Common myeloid progenitor, CD34-positive (primary cell): ENCODE results near the gene TMEM37.

Experiments used
- CTCF ChIA-PET: fragments of 350-600 bp; sonication (Branson Sonifier 250); formaldehyde crosslinking; loops from one replicate; lab custom pipeline; 2021; ENCODE audit warnings: antibody characterized with exemption; lab: Charles Lee
- POLR2A ChIA-PET: fragments of 350-600 bp; sonication (Branson Sonifier 250); formaldehyde crosslinking; loops from one replicate; lab custom pipeline; 2021; ENCODE audit warnings: antibody characterized with exemption; lab: Charles Lee
- DNase-seq, 3 donors: peaks; one replicate each; pipeline versions ENCODE4 v3.0.0 to v3.0.0-alpha.2; 2013
- H3K27ac ChIP-seq, 2 experiments: 1 replicate in 1 of 2; 2 replicates in 1 of 2; pipeline ENCODE4 v1.7.0; 2013; ENCODE audit warnings: inconsistent platforms in 2 of 2, low read length in 2 of 2, mild to moderate bottlenecking in 2 of 2, low read depth in 1 of 2, moderate library complexity in 1 of 2; ENCODE audit not compliant: severe bottlenecking in 2 of 2, insufficient read depth in 1 of 2, poor library complexity in 1 of 2
- H3K27me3 ChIP-seq, 5 experiments: replicated peaks in 2 of 5; 1 replicate in 3 of 5; 2 replicates in 2 of 5; pipeline versions ENCODE4 v1.6.1 to v1.7.0; 2013; ENCODE audit warnings: low read length in 4 of 5, mild to moderate bottlenecking in 2 of 5, moderate library complexity in 2 of 5, inconsistent platforms in 1 of 5; ENCODE audit not compliant: insufficient read depth in 5 of 5, control insufficient read depth in 4 of 5
- H3K36me3 ChIP-seq, 4 experiments: 1 replicate in 2 of 4; 2 replicates in 2 of 4; pipeline versions ENCODE4 v1.6.1 to v1.7.0; 2013; ENCODE audit warnings: low read length in 3 of 4, control low read depth in 1 of 4, mild to moderate bottlenecking in 1 of 4; ENCODE audit not compliant: control insufficient read depth in 4 of 4, insufficient read depth in 4 of 4
- H3K4me1 ChIP-seq, 4 experiments: 1 replicate in 3 of 4; 2 replicates in 1 of 4; pipeline versions ENCODE4 v1.6.1 to v1.7.1; 2013; ENCODE audit warnings: low read length in 3 of 4, mild to moderate bottlenecking in 3 of 4, control low read depth in 1 of 4, inconsistent platforms in 1 of 4, moderate library complexity in 1 of 4; ENCODE audit not compliant: control insufficient read depth in 4 of 4, insufficient read depth in 4 of 4; ENCODE audit errors: control extremely low read depth in 1 of 4
- H3K4me3 ChIP-seq, 7 experiments: 1 replicate in 4 of 7; 2 replicates in 3 of 7; pipeline versions ENCODE4 v1.5.1 to v1.7.0; 2013; ENCODE audit warnings: mild to moderate bottlenecking in 7 of 7, low read length in 6 of 7, moderate library complexity in 6 of 7, inconsistent platforms in 2 of 7, low read depth in 2 of 7, control low read depth in 1 of 7; ENCODE audit not compliant: insufficient read depth in 4 of 7, control insufficient read depth in 1 of 7; ENCODE audit errors: extremely low read depth in 1 of 7
- H3K9me3 ChIP-seq, 5 experiments: 1 replicate in 4 of 5; 2 replicates in 1 of 5; pipeline versions ENCODE4 v1.6.1 to v1.7.1; 2013; ENCODE audit warnings: low read length in 4 of 5, mild to moderate bottlenecking in 2 of 5, inconsistent platforms in 1 of 5, low read depth in 1 of 5, moderate library complexity in 1 of 5; ENCODE audit not compliant: control insufficient read depth in 4 of 5, insufficient read depth in 2 of 5; ENCODE audit errors: control extremely low read depth in 1 of 5
- WGBS: methylation state at CpG from one replicate; pipeline ENCODE4 v1.1.5; 2013; ENCODE audit not compliant: insufficient coverage; 5-methylcytosine and 5-hydroxymethylcytosine counted together

TMEM37 gene

DNA sequence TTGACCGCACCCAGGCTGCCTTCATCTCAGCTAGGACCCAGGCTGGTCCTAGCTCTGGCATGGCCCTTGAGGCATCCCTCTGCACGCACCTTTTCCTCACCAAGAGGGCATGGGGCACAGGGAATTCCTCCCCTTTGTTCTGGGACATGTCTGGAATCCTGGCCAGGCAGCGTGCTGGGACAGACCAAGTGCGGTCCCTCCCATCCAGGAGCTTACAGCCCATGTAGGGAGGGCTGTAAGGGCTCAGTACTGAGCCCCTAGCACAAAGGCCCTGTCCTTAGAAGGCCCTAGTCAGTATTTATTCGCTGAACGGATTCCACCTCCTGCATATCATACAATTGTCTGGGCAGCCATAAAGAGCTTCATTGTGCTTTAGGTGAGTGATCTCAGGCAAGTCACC lies 3.0 kb downstream of the TMEM37 start:
- POLR2A ChIA-PET, result no interaction called here
- H3K4me3 ChIP-seq, result no peak overlapping the region
- H3K36me3 ChIP-seq, result no peaks in the 10 kb centered on the region
- DNase-seq, result no peak
- 97% methylated on average over 6 of the region's 6 CpGs for WGBS
- H3K27me3 ChIP-seq, result peaks cover 0 to 26% (median 14%) of the 10 kb centered on the region in 5 experiments
- no peak overlapping the region for H3K27ac ChIP-seq
- H3K4me1 ChIP-seq, result peaks cover 0 to 16% (median 12%) of the 10 kb centered on the region in 4 experiments
- CTCF ChIA-PET, result interaction anchor here (1.0 to 1.2 kb wide), 2 partner anchors 41 to 200 kb away, joined by 3 read pairs; no protein-coding TSS in a partner anchor
- no peaks in the 10 kb centered on the region for H3K9me3 ChIP-seq

DNA sequence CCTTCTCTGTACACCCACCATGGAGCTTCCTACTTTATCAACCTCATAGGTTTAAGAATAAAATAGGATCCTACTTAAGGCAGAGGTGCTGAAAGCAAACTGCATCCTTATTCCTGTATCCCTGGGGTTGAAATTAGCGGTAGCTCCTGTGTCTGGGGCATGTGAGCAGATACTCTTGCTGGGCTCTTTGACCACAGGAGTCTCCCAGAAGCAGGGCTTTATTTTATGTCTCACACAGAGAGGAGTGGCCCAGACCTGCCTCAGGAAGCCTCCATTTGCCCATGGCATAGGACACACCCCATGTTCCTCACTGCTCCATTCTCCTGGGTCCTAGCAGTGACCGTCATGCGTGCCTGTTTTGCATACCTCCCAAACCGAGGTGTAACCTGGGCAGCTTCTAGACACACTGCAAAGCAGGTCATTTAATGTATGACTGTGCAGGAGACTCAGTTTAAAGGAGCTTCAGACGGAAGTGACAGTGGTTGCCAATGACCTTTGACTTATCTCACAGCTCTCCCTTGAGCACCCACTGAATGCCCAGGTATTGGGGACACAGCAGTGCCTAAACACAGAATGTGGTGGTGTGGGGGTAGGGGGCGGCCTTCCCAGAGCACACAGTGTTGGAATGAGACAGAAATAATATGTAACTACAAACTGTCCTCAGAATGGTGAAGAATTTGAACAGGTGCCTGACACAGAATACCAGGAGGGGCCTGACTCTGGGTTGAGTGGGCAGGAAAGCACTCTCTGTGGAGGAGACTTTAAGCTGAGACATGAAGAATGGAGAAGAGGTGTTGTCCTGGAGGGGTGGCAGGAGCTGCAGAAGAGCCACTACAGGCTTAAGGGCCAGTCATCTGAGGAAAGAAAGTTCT lies 3.7 kb downstream of the TMEM37 start:
- Histone ChIP-seq H3K9me3 (no peaks in the 10 kb centered on the region), H3K27me3 (peaks cover 0 to 26% (median 13%) of the 10 kb centered on the region in 5 experiments), H3K4me1 (peaks cover 0 to 16% (median 12%) of the 10 kb centered on the region in 4 experiments), H3K36me3 (no peaks in the 10 kb centered on the region), H3K27ac (no peak overlapping the region), H3K4me3 (no peak overlapping the region)
- POLR2A ChIA-PET, result no interaction called here
- 95% methylated on average over 6 of the region's 6 CpGs for WGBS
- DNase-seq, result no peak
- CTCF ChIA-PET, result interaction anchor here (1.0 to 1.2 kb wide), 2 partner anchors 40 to 199 kb away, joined by 3 read pairs; no protein-coding TSS in a partner anchor

DNA sequence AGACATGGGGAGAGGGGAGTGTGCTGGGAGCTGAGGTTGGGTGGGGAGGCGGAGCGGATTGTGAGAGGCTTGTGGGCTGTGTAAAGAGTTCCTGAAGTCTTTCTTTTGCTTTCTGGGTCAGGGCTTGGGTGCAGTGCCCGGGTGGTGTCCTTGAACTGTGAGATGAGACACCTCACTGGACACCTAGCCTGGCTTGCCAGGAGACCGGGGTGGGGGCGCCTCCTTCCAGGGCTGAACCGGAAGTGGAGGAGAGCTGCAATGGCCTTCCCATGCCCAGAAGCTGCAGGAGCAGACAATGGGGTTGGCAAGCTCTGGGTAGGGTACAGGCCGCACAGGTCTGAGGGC lies 4.3 kb downstream of the TMEM37 start:
- no peak for DNase-seq
- peaks cover 0 to 16% (median 12%) of the 10 kb centered on the region in 4 experiments for H3K4me1 ChIP-seq
- no peaks in the 10 kb centered on the region for H3K9me3 ChIP-seq
- POLR2A ChIA-PET, result no interaction called here
- no peak overlapping the region for H3K27ac ChIP-seq
- CTCF ChIA-PET, result interaction anchor here (1.2 kb wide), 1 partner anchor 39 kb away, joined by 3 read pairs; no protein-coding TSS in a partner anchor
- peaks cover 0 to 25% (median 10%) of the 10 kb centered on the region in 5 experiments for H3K27me3 ChIP-seq
- no peak overlapping the region for H3K4me3 ChIP-seq
- no peaks in the 10 kb centered on the region for H3K36me3 ChIP-seq
- WGBS, result 81% methylated on average over 7 of the region's 7 CpGs

DNA sequence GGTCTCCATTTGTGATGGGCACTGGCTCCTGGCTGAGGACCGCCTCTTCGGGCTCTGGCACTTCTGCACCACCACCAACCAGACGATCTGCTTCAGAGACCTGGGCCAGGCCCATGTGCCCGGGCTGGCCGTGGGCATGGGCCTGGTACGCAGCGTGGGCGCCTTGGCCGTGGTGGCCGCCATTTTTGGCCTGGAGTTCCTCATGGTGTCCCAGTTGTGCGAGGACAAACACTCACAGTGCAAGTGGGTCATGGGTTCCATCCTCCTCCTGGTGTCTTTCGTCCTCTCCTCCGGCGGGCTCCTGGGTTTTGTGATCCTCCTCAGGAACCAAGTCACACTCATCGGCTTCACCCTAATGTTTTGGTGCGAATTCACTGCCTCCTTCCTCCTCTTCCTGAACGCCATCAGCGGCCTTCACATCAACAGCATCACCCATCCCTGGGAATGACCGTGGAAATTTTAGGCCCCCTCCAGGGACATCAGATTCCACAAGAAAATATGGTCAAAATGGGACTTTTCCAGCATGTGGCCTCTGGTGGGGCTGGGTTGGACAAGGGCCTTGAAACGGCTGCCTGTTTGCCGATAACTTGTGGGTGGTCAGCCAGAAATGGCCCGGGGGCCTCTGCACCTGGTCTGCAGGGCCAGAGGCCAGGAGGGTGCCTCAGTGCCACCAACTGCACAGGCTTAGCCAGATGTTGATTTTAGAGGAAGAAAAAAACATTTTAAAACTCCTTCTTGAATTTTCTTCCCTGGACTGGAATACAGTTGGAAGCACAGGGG lies 5.5 kb downstream of the TMEM37 start:
- Histone ChIP-seq H3K36me3 (no peaks in the 10 kb centered on the region), H3K9me3 (no peaks in the 10 kb centered on the region), H3K4me1 (peaks cover 0 to 8% (median 6%) of the 10 kb centered on the region in 4 experiments), H3K27me3 (peaks cover 0 to 15% (median 8%) of the 10 kb centered on the region in 5 experiments), H3K4me3 (no peak overlapping the region), H3K27ac (no peak overlapping the region)
- WGBS, result 97% methylated on average over 21 of the region's 22 CpGs
- ChIA-PET POLR2A (interaction anchor here (0.6 kb wide), 1 partner anchor 13 kb away, joined by 3 read pairs; no protein-coding TSS in a partner anchor), CTCF (interaction anchor here (1.9 kb wide), 1 partner anchor 39 kb away, joined by 5 read pairs; no protein-coding TSS in a partner anchor)
- no peak for DNase-seq

DNA sequence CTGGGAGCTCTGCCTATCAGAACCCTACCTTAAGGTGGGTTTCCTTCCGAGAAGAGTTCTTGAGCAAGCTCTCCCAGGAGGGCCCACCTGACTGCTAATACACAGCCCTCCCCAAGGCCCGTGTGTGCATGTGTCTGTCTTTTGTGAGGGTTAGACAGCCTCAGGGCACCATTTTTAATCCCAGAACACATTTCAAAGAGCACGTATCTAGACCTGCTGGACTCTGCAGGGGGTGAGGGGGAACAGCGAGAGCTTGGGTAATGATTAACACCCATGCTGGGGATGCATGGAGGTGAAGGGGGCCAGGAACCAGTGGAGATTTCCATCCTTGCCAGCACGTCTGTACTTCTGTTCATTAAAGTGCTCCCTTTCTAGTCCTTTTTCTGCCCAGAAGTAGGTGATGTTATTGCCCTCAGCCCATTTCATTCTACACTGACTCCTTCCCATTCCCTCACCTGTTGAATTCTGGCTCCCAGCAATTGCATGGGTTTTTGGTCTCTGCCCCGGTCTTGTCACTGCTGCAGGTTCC lies 6.5 kb downstream of the TMEM37 start:
- 100% methylated on average over 2 of the region's 6 CpGs for WGBS
- H3K36me3 ChIP-seq, result no peaks in the 10 kb centered on the region
- ChIA-PET POLR2A (no interaction called here), CTCF (interaction anchor here (1.5 to 1.9 kb wide), 2 partner anchors 23 to 38 kb away, joined by 3 to 5 read pairs; no protein-coding TSS in a partner anchor)
- no peak overlapping the region for H3K27ac ChIP-seq
- H3K4me1 ChIP-seq, result no peaks in the 10 kb centered on the region
- H3K9me3 ChIP-seq, result no peaks in the 10 kb centered on the region
- no peak for DNase-seq
- peaks cover 0 to 5% (median 0%) of the 10 kb centered on the region in 5 experiments for H3K27me3 ChIP-seq
- H3K4me3 ChIP-seq, result no peak overlapping the region

DNA sequence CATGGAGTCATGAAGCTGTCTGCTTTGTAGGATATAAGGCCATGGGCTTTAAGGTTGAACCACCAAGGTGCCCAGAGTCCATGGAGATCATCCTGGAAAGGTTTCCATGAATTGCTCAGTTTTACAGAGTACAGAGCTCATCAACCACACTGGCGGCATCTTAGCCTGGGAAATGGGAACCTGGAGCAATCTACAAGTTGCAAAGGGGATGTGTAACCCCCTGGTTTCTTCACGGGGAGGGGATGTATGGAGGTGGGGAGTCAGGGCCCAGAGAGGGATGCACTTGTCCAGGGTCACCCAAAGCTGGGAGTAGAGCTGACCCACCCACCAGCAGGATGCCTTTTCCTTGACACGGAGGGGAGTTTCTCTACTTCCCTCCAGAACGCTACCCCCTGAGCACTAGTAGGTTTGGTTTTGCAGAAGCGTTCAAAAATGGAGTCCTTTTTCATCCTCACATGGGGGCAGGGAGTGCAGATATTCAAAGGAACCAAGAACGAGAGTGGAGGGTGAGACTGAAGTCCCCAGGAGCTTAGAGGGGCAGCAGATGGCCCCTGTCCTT lies 7.2 kb downstream of the TMEM37 start:
- 93% methylated on average over 4 of the region's 6 CpGs for WGBS
- no peak for DNase-seq
- no peak overlapping the region for H3K4me3 ChIP-seq
- no peak overlapping the region for H3K27ac ChIP-seq
- H3K36me3 ChIP-seq, result no peaks in the 10 kb centered on the region
- H3K4me1 ChIP-seq, result no peaks in the 10 kb centered on the region
- CTCF ChIA-PET, result interaction anchor here (1.5 to 1.9 kb wide), 2 partner anchors 23 to 37 kb away, joined by 3 to 5 read pairs; no protein-coding TSS in a partner anchor
- H3K9me3 ChIP-seq, result no peaks in the 10 kb centered on the region
- POLR2A ChIA-PET, result no interaction called here
- H3K27me3 ChIP-seq, result peaks cover 0 to 3% (median 0%) of the 10 kb centered on the region in 5 experiments
